Fibroblast of peridontal ligament (primary cell): ENCODE results near the gene CFAP97D2.

Source experiments
- DNase-seq: peaks from one replicate; pipeline ENCODE4 v3.0.0-alpha.2; 2010; ENCODE audit errors: extremely low read depth

The CFAP97D2 gene

DNA sequence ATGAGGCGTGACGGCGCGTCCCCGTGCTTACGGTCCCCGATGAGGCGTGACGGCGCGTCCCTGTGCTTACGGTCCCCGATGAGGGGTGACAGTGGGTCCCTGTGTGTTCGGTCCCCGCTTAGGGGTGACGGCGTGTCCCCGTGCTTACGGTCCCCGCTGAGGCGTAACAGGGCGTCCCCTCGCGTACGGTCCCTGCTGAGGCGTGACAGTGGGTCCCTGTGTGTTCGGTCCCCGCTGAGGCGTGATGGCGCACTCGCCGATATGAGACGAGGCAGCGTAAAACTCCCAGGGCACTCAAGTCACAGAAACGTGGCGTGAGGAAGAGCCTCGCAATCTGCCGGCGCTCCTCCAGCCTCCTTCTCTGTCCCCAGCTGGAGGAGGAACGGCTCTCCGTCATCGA lies 20.9 kb downstream of the CFAP97D2 start:
- no peak for DNase-seq

GRCh38 chr13:114200399-114200911 lies 21.4 kb downstream of the CFAP97D2 start:
- DNase-seq, result peak; percentile 22

GRCh38 chr13:114202581-114202980 lies 23.5 kb downstream of the CFAP97D2 start:
- DNase-seq, result no peak

DNA sequence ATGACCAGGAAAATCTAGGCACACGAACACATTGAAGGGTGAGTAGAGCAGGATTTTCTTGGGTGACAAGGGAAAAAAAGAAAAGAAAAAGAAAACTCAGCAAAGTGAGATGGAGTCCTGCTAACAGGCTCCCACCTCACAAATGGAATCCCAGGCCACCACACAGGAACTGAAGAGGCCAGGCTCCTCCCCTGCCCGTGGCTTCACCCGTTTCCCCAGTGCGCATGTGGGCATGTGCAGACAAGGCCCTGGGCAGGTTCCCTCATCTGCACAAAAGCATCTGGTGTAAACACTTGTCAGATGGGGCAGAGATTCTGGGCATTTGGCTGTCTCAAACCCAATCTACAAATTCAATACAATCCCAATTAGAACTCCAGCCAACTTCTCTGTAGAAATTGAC lies 24.5 kb downstream of the CFAP97D2 start:
- no peak for DNase-seq

DNA sequence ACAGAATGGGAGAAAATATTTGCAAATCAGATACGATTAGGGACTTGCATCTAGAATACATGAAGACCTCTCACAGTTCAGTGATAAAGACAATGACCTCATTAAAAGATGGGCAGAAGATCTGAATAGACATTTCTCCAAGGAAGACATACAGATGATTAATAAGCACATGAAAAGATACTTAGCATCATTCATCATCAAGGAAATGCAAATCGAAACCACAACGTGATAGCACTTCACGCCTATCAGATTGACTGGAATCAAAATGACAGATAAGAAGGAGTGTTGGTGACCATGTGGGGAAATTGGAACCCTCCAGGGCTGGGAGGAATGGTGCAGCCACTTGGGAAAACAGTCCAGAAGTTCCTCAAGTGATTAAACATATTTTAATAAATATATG lies 25.8 kb downstream of the CFAP97D2 start:
- no peak for DNase-seq

DNA sequence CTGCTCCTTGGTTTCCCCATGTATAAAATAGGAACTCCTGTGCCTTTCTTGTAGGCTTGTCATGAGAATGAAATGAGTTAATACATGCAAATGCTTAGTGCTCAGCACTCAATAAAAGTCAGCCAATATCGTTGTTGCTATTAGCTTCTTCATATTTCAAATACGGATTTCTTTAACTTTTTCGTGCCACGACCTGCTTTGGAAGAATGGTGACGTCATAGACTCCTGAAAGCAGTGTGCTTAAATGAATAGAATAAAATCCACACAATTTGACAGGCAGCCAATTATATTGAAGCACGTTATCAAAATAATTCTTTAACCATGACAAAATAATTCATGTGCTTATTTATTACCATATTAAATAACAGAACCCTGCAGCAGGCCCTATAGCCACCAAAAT lies 29.1 kb downstream of the CFAP97D2 start:
- DNase-seq, result no peak

GRCh38 chr13:114211446-114212157 lies 32.5 kb downstream of the CFAP97D2 start:
- DNase-seq, result no peak

DNA sequence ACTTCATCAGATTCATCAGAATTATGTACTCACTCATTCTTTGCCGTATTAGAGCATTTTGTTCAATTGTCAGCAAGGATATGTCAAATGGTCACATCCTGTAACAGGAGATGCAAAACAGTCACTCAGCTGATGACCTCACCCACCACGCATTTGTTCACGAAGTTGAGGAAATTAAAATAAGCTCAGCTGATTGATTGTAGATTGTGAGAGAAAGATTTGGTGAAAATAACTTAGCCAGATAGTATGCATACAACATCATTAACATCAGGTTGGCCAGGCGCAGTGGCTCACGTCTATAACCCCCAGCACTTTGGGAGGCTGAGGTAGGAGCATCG lies 33.1 kb downstream of the CFAP97D2 start:
- DNase-seq, result peak; percentile 24

GRCh38 chr13:114213980-114214379 lies 34.9 kb downstream of the CFAP97D2 start:
- DNase-seq, result no peak

DNA sequence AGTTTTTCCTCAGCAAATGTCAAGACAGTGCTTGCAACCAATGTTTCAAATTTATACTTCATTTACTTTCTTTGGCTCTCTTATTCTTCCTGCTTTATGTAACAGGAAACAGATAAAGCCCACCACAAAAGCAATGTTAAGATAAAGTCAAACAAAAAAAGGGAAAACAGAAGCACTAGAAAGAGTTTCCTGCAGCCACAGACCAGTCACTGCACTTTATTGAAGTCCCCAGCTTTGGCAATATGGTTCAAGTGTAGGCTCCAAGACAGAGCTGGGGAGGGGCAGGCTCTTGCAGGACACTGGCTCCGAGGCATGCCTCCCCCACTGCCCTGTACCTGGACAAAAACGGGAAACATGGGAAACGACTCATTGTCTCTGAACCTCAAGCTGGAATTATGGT lies 40.3 kb downstream of the CFAP97D2 start:
- no peak for DNase-seq

DNA sequence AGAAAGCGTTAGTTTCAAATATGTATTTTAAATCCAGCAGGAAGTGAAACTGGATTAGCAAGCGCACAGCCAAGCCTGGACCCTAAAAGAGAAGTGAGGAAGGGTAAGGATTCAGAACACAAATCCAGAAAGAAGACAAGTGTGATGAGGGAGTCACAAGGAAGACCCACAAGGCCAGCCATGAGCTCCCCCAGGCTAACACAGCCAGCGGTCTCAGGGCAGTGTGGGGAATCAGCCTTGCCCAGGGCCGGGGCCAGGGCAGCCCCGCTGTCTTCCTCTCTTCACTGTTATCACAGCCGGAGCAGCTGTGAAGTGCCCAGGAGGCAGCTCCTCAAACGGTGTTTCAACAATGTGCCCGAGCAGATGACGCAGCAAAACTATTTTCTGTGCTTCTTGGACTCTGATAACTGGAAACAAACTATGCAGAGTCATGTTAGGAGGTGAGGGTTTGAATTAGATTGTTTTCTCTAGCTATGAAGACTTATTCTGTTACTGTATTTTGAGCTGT lies 43.5 kb downstream of the CFAP97D2 start:
- no peak for DNase-seq

DNA sequence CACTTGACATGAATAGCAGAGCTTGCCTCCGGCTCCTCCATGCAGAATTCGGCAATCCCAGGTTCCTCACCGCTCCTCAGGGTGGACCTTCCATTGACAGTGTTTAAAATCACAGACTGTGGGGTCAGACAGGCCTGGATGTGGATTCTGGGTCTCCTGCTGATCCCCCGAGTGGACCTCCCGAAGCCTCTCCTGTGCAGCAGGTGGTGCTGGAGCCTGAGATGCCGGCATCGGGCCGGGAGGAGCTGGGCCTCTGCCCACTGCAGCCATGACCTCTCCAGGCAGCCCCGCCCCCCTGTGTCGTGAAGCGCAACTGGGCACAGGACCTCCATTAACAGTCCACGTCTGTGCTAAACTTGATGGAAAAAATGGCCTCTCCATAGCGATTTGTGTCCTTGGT lies 45.1 kb downstream of the CFAP97D2 start:
- no peak for DNase-seq

DNA sequence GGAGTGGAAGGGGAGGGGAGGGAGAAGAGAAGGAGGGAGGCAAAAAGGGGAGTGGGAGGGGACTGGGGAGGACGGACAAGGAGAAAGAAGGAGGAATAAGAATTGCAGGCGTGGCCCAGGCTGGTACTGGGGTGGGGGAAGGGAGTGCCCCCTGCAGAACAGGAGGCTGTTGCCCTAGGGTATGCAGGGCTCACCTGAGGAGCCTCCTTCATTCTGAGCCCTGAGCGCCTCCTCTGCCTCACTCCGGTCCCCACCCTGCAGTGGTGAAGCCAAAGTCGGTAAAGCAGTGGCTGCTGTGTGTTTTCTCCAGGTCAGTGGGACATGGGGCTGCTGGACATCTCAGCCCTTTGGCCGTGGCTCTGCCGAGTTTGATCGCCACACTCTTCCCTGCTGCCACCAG lies 46.6 kb downstream of the CFAP97D2 start:
- no peak for DNase-seq

GRCh38 chr13:114226088-114226487 lies 47.0 kb downstream of the CFAP97D2 start:
- no peak for DNase-seq

DNA sequence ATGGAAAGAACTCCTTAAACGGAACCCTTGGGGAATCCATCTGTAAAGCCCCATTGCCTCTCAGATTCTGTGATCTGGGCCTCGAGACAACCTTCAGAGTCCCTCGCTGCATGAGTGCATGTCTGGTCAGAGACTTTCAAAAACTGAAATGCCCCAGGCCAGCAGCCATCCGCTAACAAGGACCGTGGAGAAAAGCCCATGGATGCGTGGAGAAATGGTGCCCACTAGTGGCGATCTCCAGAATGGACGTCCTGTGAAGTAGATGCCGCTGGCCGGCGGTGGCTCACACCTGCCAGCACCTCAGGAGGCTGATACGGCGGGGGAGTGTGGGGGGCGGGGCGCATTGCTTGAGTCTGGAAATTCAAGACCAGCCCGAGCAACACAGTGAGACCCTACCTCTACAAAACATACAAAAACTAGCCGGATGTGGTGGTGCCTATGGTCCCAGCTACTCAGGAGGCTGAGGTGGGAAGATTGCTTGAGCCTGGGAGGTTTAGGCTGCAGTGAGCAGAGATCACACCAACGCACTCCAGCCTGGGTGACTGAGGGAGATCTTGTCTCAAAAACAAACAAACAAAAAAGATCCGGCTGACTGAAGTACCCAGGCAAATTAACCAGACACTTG lies 47.8 kb downstream of the CFAP97D2 start:
- peak; percentile 87 for DNase-seq

- DNase-seq, result no peak
Measured at GRCh38 chr13:114227528-114227927, 48.5 kb downstream of the CFAP97D2 start.

- no peak for DNase-seq
Measured at GRCh38 chr13:114228176-114228575, 49.1 kb downstream of the CFAP97D2 start.

DNA sequence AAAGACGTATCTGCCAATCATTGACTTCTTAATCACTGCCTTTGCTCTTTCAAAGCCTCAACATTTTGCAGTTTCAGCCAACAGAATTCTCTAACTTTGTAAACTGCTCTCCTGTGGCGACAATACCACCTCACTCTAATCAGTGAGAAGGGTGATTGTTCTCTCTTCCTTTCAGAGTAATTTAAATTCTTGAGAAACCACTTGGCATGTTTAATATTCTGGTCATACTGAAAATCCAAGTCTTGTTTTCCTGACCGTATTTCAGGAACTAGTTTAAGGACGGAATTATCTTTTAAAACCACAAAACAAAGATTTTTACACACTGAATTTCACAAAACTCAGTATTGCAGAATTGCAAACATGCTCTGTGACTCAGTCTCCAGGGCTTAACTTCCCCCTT lies 50.4 kb downstream of the CFAP97D2 start:
- DNase-seq, result peak; percentile 30

GRCh38 chr13:114230117-114230516 lies 51.1 kb downstream of the CFAP97D2 start:
- DNase-seq, result peak; percentile 22

GRCh38 chr13:114230575-114230974 lies 51.5 kb downstream of the CFAP97D2 start:
- DNase-seq, result no peak

DNA sequence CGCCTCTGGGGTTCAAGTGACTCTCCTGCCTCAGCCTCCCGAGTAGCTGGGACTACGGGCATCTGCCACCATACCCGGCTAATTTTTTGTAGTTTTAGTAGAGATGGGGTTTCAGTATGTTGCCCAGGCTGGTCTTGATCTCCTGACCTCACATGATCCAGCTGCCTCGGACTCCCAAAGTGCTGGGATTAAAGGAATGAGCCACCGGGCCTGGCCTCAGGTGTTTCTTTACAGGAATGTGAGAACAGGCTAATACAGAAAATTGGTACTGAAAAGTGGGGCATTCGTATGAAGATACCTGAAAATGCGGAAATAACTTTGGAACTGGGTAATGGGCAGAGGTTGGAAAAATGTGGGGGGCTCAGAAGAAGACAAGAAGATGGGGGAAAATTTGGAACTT lies 52.8 kb downstream of the CFAP97D2 start:
- no peak for DNase-seq

- no peak for DNase-seq
Measured at GRCh38 chr13:114234266-114234644, 55.2 kb downstream of the CFAP97D2 start.

- peak; percentile 89 for DNase-seq
Measured at GRCh38 chr13:114234645-114235421, 55.8 kb downstream of the CFAP97D2 start, which contains the start of gene CDC16. Gene CDC16 (plus strand): TSS chr13:114234897. CDS start chr13:114235085, 188 bp downstream.
